ENCODE data around the gene RCCD1.

GRCh38 chr15:90960298-90961091 lies 5.8 kb downstream of the RCCD1 start:
- TF ChIP-seq CTCF (IDR thresholded peaks at IDR 0.05) (no peak), POLR2A (IDR thresholded peaks at IDR 0.05) (no peak), POLR2AphosphoS5 (IDR thresholded peaks at IDR 0.05) (no peak), EP300 (IDR thresholded peaks at IDR 0.05) (no peak)

All from suprapubic skin (tissue), 4 donors.